Mesendoderm (in vitro differentiated cells): ENCODE data around the gene F10.

Experiments used
- DNase-seq: peaks from one replicate; pipeline ENCODE4 v3.0.0; 2013
- H2AK5ac ChIP-seq: 2 replicates; pipeline ENCODE4 v1.6.1; 2013; ENCODE audit warnings: low read length, inconsistent platforms
- H2BK120ac ChIP-seq: 2 replicates; pipeline ENCODE4 v1.6.1; 2013; ENCODE audit warnings: low read depth, mild to moderate bottlenecking, low read length, moderate library complexity, mixed read lengths
- H2BK15ac ChIP-seq: replicated peaks from 2 replicates; pipeline ENCODE4 v1.6.1; 2013; ENCODE audit warnings: low read depth, mild to moderate bottlenecking, moderate library complexity
- H2BK5ac ChIP-seq: 2 replicates; pipeline ENCODE4 v1.6.1; 2013; ENCODE audit warnings: low read length, inconsistent platforms
- H3K18ac ChIP-seq: 2 replicates; pipeline ENCODE4 v1.6.1; 2013; ENCODE audit warnings: mild to moderate bottlenecking, low read length, mixed read lengths
- H3K23ac ChIP-seq: one replicate; pipeline ENCODE4 v1.6.1; 2013; ENCODE audit warnings: low read length
- H3K27ac ChIP-seq: 2 replicates; pipeline ENCODE4 v1.5.1; 2013; ENCODE audit warnings: low read depth, mild to moderate bottlenecking, inconsistent platforms, low read length, moderate library complexity
- H3K27me3 ChIP-seq: 2 replicates; pipeline ENCODE4 v1.6.1; 2013; ENCODE audit warnings: low read length, control low read depth, mild to moderate bottlenecking, inconsistent platforms; ENCODE audit not compliant: insufficient read depth, poor library complexity
- H3K36me3 ChIP-seq: 2 replicates; pipeline ENCODE4 v1.6.1; 2013; ENCODE audit warnings: low read length, inconsistent platforms; ENCODE audit not compliant: control insufficient read depth, insufficient read depth
- H3K4ac ChIP-seq: one replicate; pipeline ENCODE4 v1.6.1; 2013; ENCODE audit warnings: low read depth, mild to moderate bottlenecking, low read length, moderate library complexity
- H3K4me1 ChIP-seq: 2 replicates; pipeline ENCODE4 v1.6.1; 2013; ENCODE audit warnings: low read depth, low read length, inconsistent platforms; ENCODE audit not compliant: control insufficient read depth
- H3K4me2 ChIP-seq: 2 replicates; pipeline ENCODE4 v1.6.1; 2013; ENCODE audit warnings: low read length
- H3K4me3 ChIP-seq: 2 replicates; pipeline ENCODE4 v1.5.1; 2013; ENCODE audit warnings: mild to moderate bottlenecking, low read length
- H3K56ac ChIP-seq: one replicate; pipeline ENCODE4 v1.6.1; 2013; ENCODE audit warnings: low read length
- H3K79me1 ChIP-seq: 2 replicates; pipeline ENCODE4 v1.6.1; 2013; ENCODE audit warnings: low read length, inconsistent platforms
- H3K79me2 ChIP-seq: 2 replicates; pipeline ENCODE4 v1.6.1; 2013; ENCODE audit warnings: mild to moderate bottlenecking, low read length; ENCODE audit not compliant: control insufficient read depth, insufficient read depth
- H3K9ac ChIP-seq: 2 replicates; pipeline ENCODE4 v1.6.1; 2013; ENCODE audit warnings: low read length, inconsistent platforms
- H4K5ac ChIP-seq: one replicate; pipeline ENCODE4 v1.6.1; 2013; ENCODE audit warnings: low read length
- H4K8ac ChIP-seq: one replicate; pipeline ENCODE4 v1.6.1; 2013; ENCODE audit warnings: low read depth, mild to moderate bottlenecking, control low read depth, low read length, moderate library complexity
- WGBS: extraction: QIAGEN DNeasy Blood & Tissue Kit; methylation state at CpG from one replicate; pipeline ENCODE4 v1.1.7; 2013; ENCODE audit warnings: low lambda C conversion rate, missing lambda C conversion rate; ENCODE audit not compliant: insufficient coverage; ENCODE audit errors: extremely low coverage; 5-methylcytosine and 5-hydroxymethylcytosine counted together

The F10 gene

DNA sequence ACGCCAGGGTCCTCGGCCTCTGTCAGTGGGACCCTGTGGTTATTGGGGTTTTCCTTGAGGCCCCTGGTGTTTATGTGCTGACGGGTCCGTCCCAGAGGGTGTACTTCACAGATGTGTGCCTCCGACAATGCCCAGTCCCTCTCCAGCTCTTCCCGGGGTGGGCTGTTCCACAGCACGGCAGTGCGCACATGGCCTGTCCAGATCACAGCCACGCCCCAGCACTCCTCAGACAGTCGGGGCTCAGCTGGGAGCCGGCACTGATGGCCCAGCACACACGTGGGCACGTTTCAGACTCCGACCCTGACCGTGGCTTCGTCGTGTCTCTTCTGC is 33.9 kb upstream of the F10 start:
- no peak overlapping the region for H2BK5ac ChIP-seq
- H3K79me2 ChIP-seq: no peaks in the 10 kb centered on the region
- no peak overlapping the region for H3K23ac ChIP-seq
- no peak overlapping the region for H3K9ac ChIP-seq
- H3K4me3 ChIP-seq: no peak overlapping the region
- no peak overlapping the region for H4K8ac ChIP-seq
- H3K36me3 ChIP-seq: no peaks in the 10 kb centered on the region
- DNase-seq: no peak
- whole genome bisulfite sequencing: no CpG with 5 or more reads among the region's 17 CpGs
- H3K79me1 ChIP-seq: no peaks in the 10 kb centered on the region
- no peak overlapping the region for H3K4me2 ChIP-seq
- no peak overlapping the region for H3K56ac ChIP-seq
- no peak overlapping the region for H3K18ac ChIP-seq
- no peak overlapping the region for H2AK5ac ChIP-seq
- peaks cover 2% of the 10 kb centered on the region for H3K4me1 ChIP-seq
- H3K27me3 ChIP-seq: no peaks in the 10 kb centered on the region
- H3K4ac ChIP-seq: no peak overlapping the region
- H2BK120ac ChIP-seq: no peak overlapping the region
- H4K5ac ChIP-seq: no peak overlapping the region
- no peak overlapping the region for H3K27ac ChIP-seq
- H2BK15ac ChIP-seq: no peak overlapping the region

DNA sequence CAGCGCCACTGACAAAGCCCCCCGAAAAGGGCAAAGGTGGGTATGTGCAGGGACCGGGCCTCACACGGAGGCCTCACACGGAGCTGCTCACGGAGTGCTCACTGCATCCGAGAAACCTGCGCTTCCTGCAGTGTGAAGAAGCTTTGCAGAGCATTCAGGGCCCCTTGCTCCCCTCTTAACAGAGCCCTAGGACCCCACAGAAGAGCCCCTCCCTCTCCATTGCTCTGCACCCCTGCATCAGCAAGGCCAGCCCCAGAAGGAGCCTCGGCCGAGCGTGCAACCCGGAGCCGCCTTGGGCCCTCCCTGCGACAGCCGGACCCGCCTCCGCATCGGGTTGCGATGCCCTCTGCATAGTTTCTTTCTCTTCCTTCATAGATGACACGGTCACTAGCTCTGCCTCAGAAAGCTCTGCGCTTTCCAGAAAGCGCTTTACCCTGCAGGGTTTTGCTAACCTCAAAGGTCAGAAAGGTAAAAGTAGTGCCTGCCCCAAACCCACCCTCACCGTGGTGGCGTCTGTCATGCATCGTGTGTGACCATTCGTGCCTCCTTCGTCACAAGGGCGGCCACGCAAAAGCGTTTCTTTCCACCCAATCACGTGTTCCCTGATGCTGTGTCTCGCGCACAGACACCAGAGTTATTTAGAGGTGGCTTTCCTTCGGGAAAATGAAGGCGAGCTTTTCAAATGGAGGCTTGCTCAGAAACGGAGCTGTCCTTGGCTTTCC is 32.7 kb upstream of the F10 start:
- DNase-seq: peak; percentile 37
- Histone ChIP-seq H3K4me2 (no peak overlapping the region), H3K79me1 (no peaks in the 10 kb centered on the region), H2BK5ac (no peak overlapping the region), H2BK120ac (no peak overlapping the region), H3K36me3 (no peaks in the 10 kb centered on the region), H4K8ac (no peak overlapping the region), H3K27me3 (no peaks in the 10 kb centered on the region), H3K18ac (no peak overlapping the region), H2AK5ac (no peak overlapping the region), H3K56ac (peak overlapping the region; percentile 63), H3K27ac (no peak overlapping the region), H3K4ac (no peak overlapping the region), H3K4me3 (no peak overlapping the region), H3K9ac (no peak overlapping the region), H3K79me2 (no peaks in the 10 kb centered on the region), H3K4me1 (peaks cover 2% of the 10 kb centered on the region), H4K5ac (no peak overlapping the region), H3K23ac (no peak overlapping the region), H2BK15ac (no peak overlapping the region)
- WGBS: no CpG with 5 or more reads among the region's 36 CpGs

GRCh38 chr13:113090415-113090770 is 32.2 kb upstream of the F10 start:
- Histone ChIP-seq H3K36me3 (no peaks in the 10 kb centered on the region), H3K4me3 (no peak overlapping the region), H3K4me1 (peaks cover 2% of the 10 kb centered on the region), H3K27ac (no peak overlapping the region), H2AK5ac (no peak overlapping the region), H3K23ac (no peak overlapping the region), H2BK15ac (no peak overlapping the region), H3K27me3 (no peaks in the 10 kb centered on the region), H3K4ac (no peak overlapping the region), H4K8ac (no peak overlapping the region), H2BK120ac (no peak overlapping the region), H3K4me2 (no peak overlapping the region), H3K79me2 (no peaks in the 10 kb centered on the region), H3K56ac (no peak overlapping the region), H4K5ac (no peak overlapping the region), H3K18ac (no peak overlapping the region), H2BK5ac (no peak overlapping the region), H3K9ac (no peak overlapping the region), H3K79me1 (no peaks in the 10 kb centered on the region)
- no CpG with 5 or more reads among the region's 13 CpGs for WGBS
- DNase-seq: peak; percentile 79

DNA sequence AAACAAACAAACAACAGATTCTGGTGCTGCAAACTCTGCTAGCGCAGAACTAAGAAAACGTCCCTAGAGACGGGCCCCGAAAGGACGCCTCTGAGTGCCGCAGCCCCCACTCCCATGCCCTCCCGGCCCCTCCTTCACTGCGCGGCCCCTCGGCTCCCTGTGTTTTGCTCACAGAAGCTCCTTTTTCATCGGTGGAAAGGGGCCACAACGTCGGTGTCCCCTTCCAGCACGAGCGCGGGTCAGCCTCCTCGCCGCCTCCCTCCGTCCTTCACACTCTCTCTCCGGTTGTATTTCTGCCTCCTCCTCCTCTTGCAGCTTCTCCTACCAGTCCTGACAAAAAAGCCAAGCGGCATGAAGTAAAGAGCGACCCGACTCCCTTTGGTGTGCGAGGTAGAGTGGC is 31.8 kb upstream of the F10 start:
- Histone ChIP-seq H2AK5ac (no peak overlapping the region), H3K36me3 (no peaks in the 10 kb centered on the region), H3K4ac (no peak overlapping the region), H3K23ac (no peak overlapping the region), H3K4me2 (no peak overlapping the region), H4K5ac (no peak overlapping the region), H3K79me2 (no peaks in the 10 kb centered on the region), H2BK5ac (no peak overlapping the region), H3K4me3 (no peak overlapping the region), H3K56ac (no peak overlapping the region), H2BK120ac (no peak overlapping the region), H3K27me3 (no peaks in the 10 kb centered on the region), H3K18ac (no peak overlapping the region), H3K79me1 (no peaks in the 10 kb centered on the region), H3K9ac (no peak overlapping the region), H3K27ac (no peak overlapping the region), H3K4me1 (peaks cover 2% of the 10 kb centered on the region), H2BK15ac (no peak overlapping the region), H4K8ac (no peak overlapping the region)
- no CpG with 5 or more reads among the region's 24 CpGs for WGBS
- no peak for DNase-seq

GRCh38 chr13:113091211-113091771 is 31.3 kb upstream of the F10 start:
- no peak overlapping the region for H4K5ac ChIP-seq
- H3K23ac ChIP-seq: no peak overlapping the region
- H3K18ac ChIP-seq: no peak overlapping the region
- no peaks in the 10 kb centered on the region for H3K79me2 ChIP-seq
- no peak overlapping the region for H4K8ac ChIP-seq
- no peak overlapping the region for H3K4me2 ChIP-seq
- DNase-seq: no peak
- H3K4me3 ChIP-seq: no peak overlapping the region
- H3K4me1 ChIP-seq: peaks cover 2% of the 10 kb centered on the region
- no peak overlapping the region for H3K27ac ChIP-seq
- no peak overlapping the region for H3K56ac ChIP-seq
- H2BK5ac ChIP-seq: no peak overlapping the region
- no peak overlapping the region for H3K4ac ChIP-seq
- no peaks in the 10 kb centered on the region for H3K79me1 ChIP-seq
- no CpG with 5 or more reads among the region's 30 CpGs for WGBS
- no peak overlapping the region for H2BK15ac ChIP-seq
- H3K27me3 ChIP-seq: no peaks in the 10 kb centered on the region
- no peak overlapping the region for H2AK5ac ChIP-seq
- no peaks in the 10 kb centered on the region for H3K36me3 ChIP-seq
- H3K9ac ChIP-seq: no peak overlapping the region
- H2BK120ac ChIP-seq: no peak overlapping the region
